Inflammatory macrophage (primary cell): ENCODE results near the gene ERGIC1.
"Not testable (repeated sequence)": the region's sequence is repeated elsewhere in the genome, so short reads cannot be mapped to it uniquely, and the experiment has no call there.

Source experiments
- DNase-seq, 2 donors: peaks; one replicate each; pipeline ENCODE4 v3.0.0-alpha.2; 2020 to 2022

Gene ERGIC1

GRCh38 chr5:172848419-172848818, 14.4 kb downstream of the ERGIC1 start:
- DNase-seq: no peak

- peak; percentile 48 to 79 for DNase-seq
Measured at GRCh38 chr5:172849606-172850453, 15.8 kb downstream of the ERGIC1 start.

GRCh38 chr5:172850454-172850797, 16.4 kb downstream of the ERGIC1 start:
- DNase-seq: no peak

GRCh38 chr5:172851254-172851653, 17.2 kb downstream of the ERGIC1 start:
- not testable (repeated sequence) for DNase-seq

- DNase-seq: no peak
Measured at GRCh38 chr5:172852490-172853354, 18.7 kb downstream of the ERGIC1 start.

- peak; percentile 31 to 47 for DNase-seq
Measured at GRCh38 chr5:172853355-172853975, 19.4 kb downstream of the ERGIC1 start.

- no peak for DNase-seq
Measured at GRCh38 chr5:172854451-172854871, 20.4 kb downstream of the ERGIC1 start.

GRCh38 chr5:172854971-172855370, 20.9 kb downstream of the ERGIC1 start:
- DNase-seq: no peak

- no peak for DNase-seq
Measured at GRCh38 chr5:172855597-172856292, 21.7 kb downstream of the ERGIC1 start.

GRCh38 chr5:172856336-172856735, 22.3 kb downstream of the ERGIC1 start:
- no peak for DNase-seq

GRCh38 chr5:172857982-172858381, 23.9 kb downstream of the ERGIC1 start:
- no peak for DNase-seq

GRCh38 chr5:172858511-172858989, 24.5 kb downstream of the ERGIC1 start:
- no peak for DNase-seq

GRCh38 chr5:172858990-172859811, 25.1 kb downstream of the ERGIC1 start:
- DNase-seq: no peak

GRCh38 chr5:172859966-172860365, 25.9 kb downstream of the ERGIC1 start:
- no peak for DNase-seq

GRCh38 chr5:172860520-172861443, 26.7 kb downstream of the ERGIC1 start:
- no peak for DNase-seq

GRCh38 chr5:172861461-172861860, 27.4 kb downstream of the ERGIC1 start:
- DNase-seq: no peak

- DNase-seq: peak in 1 of 2 donors; percentile 19
Measured at GRCh38 chr5:172862165-172862801, 28.2 kb downstream of the ERGIC1 start.

- DNase-seq: not testable (repeated sequence)
Measured at GRCh38 chr5:172864171-172864570, 30.1 kb downstream of the ERGIC1 start.

GRCh38 chr5:172864747-172865146, 30.7 kb downstream of the ERGIC1 start:
- no peak for DNase-seq

- no peak for DNase-seq
Measured at GRCh38 chr5:172866378-172866777, 32.3 kb downstream of the ERGIC1 start.
